Stimulated activated CD8-positive, alpha-beta memory T cell treated with anti-CD3 and anti-CD28 coated beads, Interleukin-15, amount 100 ng/mL, for 4 hours (primary cell): ENCODE data around the gene RPTOR.

Source experiments
- DNase-seq, 2 donors: peaks; one replicate each; pipeline ENCODE4 v3.0.0-alpha.2; 2020; ENCODE audit warnings: low read depth in 2 of 2

Gene RPTOR

DNA sequence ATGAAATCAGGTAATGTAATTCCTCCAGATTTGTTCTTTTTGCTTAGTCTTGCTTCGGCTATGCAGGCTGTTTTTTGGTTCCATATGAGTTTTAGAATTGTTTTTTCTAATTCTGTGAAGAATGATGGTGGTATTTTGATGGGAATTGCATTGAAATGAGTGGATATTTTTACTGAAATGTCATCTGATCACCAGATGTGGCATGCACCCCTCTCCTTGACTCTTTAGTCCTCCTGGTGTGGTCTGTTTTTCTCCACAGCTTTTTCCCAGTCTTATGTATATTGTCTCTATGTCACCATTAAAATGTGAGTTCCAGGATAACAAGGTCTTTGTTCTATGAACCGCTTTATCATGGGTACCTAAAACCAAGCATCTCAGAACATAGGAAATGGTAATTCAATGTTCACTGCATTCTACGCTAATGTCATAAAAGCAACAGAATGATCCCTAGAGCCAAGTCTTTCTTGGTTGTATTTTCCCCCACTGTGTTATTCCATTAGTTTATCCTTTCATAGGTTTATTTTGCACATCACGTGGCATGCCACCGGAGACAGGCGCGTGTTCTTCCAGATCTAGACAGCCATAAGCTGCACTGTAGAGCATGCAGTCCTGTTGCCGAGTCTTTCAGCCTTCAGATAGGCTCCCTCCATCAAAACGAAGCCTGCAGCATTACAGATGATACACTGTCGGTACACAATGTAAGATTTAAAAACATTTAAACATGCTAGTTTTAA is 172.5 kb downstream of the RPTOR start:
- no peak for DNase-seq

GRCh38 chr17:80717720-80718083 is 173.1 kb downstream of the RPTOR start:
- DNase-seq, result no peak

DNA sequence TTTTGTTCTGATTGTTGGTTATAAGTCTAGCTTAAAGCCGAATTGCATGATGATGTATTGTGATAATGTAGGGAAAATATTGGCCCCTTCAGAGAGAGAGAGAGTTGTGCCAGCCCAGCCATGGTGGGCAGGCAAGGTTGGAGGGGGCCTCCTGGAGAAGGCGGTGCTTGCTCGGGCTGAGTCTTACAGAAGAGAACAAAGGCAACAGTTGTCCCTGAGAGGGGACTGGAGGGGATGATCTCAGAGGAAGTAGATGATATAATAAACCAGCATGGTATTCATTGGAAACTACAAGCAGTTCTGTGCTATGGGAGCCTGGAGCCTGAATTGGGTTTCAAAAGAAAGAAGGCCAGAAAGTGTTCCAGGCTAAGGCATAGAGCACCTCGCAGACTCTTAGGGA is 173.8 kb downstream of the RPTOR start:
- DNase-seq, result no peak

GRCh38 chr17:80719449-80719848 is 174.8 kb downstream of the RPTOR start:
- no peak for DNase-seq

- DNase-seq, result peak; percentile 29 to 52
Measured at GRCh38 chr17:80720610-80721577, 176.3 kb downstream of the RPTOR start.

GRCh38 chr17:80722661-80723060 is 178.0 kb downstream of the RPTOR start:
- no peak for DNase-seq

DNA sequence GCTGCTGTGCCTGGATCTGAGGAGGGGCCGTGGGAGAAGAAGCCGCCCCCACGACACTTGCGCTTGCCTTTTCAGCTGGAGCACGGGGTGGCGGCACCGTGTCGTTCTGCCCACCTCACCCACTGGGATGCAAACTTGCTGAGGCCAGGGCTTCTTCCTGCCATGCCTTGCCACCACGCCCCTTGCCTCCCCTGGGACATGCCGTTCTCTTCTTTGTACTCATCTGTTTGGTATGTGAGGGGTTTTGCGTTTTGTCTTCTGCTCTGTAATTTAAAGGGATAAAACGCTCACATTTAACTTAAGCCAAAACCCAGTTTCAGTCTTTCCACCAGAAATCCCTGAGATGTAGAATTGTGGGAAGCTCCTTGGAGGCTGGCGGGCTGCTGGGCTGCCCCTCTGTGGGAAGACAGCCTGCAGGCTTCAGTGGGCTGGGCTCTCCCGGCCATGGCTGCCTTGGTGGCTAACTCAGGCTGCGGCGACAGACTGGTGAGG is 180.2 kb downstream of the RPTOR start:
- no peak for DNase-seq

DNA sequence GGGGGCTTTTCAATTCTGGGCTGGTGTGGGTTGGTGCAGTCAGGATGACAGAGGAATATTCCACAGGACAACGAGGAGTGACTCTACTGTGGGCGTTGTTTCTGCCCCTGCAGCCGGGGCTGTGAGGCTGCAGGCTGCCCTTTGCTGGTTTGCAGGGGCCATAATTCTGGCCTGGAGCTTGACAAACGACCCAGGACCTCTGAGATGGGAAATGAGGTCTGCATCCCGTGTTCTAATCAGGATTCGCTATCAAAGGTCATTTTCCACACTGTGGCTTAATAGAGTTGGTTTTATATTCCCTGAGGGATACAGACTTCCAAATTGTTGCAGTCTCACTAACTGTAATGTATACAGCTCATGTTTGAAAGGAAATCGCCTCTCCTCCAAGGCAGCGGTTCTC is 180.9 kb downstream of the RPTOR start:
- DNase-seq, result no peak

GRCh38 chr17:80726558-80727408 is 182.1 kb downstream of the RPTOR start:
- DNase-seq, result no peak

DNA sequence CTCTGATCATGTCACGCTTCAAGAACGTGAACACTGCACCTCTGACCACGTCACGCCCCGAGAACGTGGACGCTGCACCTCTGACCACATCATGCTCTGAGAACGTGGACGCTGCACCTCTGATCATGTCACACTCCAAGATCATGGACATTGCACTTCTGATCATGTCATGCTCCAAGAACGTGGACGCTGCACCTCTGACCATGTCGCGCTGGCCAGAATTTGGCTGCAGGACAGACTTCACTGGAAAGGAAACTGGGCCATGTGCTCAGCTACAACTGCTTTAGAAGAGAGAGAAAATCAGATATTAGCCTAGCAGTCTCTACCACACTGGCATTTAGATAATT is 182.7 kb downstream of the RPTOR start:
- DNase-seq, result no peak

GRCh38 chr17:80729016-80729415 is 184.4 kb downstream of the RPTOR start:
- DNase-seq, result no peak

DNA sequence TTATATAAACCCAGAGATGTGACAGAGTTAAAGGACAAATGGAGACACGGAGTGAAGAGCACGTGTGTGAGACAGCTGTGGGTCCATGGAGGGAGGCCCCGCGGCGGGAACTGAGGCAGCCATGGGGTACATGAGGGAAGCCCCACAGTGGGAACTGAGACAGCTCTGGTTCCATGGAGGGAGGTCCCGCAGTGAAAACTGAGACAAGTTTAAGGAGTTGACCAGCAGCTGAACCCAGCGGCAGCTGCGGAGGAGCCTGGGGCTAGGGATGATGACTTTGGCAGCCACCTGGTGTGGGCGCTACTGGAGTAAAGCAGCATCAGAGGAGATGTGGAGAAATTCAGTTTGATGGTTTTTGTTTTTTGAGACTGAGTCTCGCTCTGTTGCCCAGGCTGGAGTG is 185.1 kb downstream of the RPTOR start:
- DNase-seq, result no peak

DNA sequence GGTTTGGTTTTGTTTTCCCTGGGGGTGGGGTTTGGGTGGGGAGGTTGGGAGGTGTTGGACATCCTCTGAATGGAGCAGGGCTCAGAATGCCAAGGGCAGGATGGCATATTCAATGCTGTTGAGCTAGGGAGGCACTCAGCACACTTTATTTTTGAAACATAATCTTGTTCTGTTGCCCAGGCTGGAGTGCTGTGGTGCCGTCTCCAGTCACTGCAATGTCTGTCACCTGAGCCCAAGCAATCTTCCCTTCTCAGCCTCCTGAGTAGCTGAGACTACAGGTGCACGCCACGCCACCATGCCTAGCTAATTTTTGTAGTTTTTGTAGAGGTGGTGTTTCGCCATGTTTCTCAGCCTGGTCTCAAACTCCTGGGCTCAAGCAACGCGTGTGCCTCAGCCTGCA is 186.1 kb downstream of the RPTOR start:
- DNase-seq, result no peak

- DNase-seq, result no peak
Measured at GRCh38 chr17:80731323-80731722, 186.7 kb downstream of the RPTOR start.

- DNase-seq, result no peak
Measured at GRCh38 chr17:80732268-80732667, 187.6 kb downstream of the RPTOR start.

- DNase-seq, result no peak
Measured at GRCh38 chr17:80737106-80738019, 192.7 kb downstream of the RPTOR start.

DNA sequence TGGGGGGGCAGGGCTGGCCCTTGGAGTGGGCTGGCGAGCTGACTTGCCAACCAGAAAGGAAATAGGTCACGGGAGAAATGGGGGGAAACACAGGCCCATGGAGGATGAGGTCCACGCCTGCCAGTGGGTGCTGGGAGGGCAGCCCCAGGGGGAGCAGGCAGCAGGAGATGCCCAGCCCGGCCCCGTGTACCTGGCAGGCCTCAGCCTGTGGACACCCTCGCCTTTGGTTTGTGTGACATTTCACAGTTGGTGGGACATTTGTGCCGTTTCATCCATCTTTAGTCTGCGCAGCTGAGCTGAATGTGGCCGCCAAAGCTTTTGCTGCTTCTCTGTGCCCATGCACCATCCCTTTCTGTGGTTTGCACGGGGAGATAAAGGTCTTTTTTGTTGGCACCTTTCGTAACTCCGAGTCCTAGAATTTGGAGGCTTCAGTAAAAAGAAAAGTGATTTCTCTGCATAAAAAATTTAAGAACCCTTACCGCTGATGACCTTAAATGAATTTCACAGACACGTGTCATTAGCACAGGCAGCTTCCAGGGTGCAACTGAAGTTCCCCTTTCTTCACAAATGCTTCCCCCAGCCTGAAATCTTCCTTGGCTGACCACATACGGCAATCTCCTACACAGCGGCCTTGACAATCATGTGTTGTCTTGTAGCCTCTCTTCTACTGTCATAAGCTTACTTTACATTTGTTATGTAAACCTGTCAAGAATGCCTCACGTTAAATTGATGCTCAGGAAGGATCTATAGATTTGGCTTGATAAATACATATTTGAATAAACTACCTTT is 193.6 kb downstream of the RPTOR start:
- no peak for DNase-seq

DNA sequence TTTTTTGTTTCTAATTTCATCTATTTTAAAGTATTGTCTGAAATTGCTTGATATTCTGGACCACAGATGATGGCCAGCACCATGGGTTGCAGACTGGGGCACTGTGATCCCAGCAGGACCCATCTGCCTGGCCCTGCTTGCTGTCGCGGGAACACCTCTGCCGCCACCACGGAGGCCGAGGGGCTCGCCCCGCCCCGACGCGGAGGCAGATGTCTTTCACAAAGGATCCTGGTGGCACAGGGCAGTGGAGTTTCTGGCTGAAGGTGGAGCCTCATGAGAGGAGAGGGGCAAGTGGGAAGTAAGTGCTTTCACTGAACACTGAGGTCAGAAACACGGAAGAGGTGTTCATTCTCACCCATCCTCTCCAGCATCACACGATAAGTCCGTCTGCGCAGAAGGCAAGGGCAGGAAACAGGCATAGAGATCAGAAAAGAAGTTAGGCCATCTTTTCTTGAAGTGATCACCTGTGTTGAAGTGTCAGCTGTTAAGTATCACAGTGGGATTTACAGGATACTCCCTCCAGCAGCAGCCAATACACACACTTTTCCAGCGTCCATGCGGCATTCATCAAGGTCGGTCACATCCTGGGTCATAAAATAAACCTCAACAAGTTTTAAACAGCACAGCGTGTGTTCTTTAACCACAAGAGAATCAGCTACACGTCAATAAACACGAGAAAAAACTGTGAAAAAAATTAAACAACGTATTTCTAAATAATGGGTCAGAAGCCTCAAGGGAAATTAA is 194.5 kb downstream of the RPTOR start:
- DNase-seq, result no peak

GRCh38 chr17:80740141-80740540 is 195.5 kb downstream of the RPTOR start:
- no peak for DNase-seq
